GM10248 (cell line): ENCODE measurements around the gene SGCA.

ENCODE experiments used
- CTCF ChIA-PET: fragments of 300-600 bp; sonication (Branson Sonifier 250); formaldehyde crosslinking; extraction: SDS; loops from one replicate; lab custom pipeline; 2021; ENCODE audit warnings: antibody characterized with exemption; lab: Yijun Ruan, JAX
- POLR2A ChIA-PET: fragments of 350-650 bp; sonication (Branson Sonifier 250); formaldehyde crosslinking; extraction: SDS; loops from one replicate; lab custom pipeline; 2020; ENCODE audit warnings: antibody characterized with exemption; lab: Yijun Ruan, JAX
- DNase-seq: peaks from one replicate; pipeline ENCODE4 v3.0.0; 2012; ENCODE audit errors: extremely low spot score
- CTCF ChIP-seq: IDR thresholded peaks from 2 replicates; pipeline ENCODE4 v1.5.1; 2012; ENCODE audit warnings: mild to moderate bottlenecking, low read depth; ENCODE audit errors: extremely low read depth, missing control alignments, control extremely low read depth

SGCA gene

GRCh38 chr17:50157891-50158290 is 7.9 kb upstream of the SGCA start:
- ChIA-PET POLR2A (no interaction called here), CTCF (interaction anchor here (1.1 to 6.7 kb wide), 5 partner anchors 10 to 21 kb away, joined by 3 to 60 read pairs (median 4); no protein-coding TSS in a partner anchor)
- TF ChIP-seq CTCF = no peak
- no peak for DNase-seq

- DNase-seq = peak; percentile 99
- CTCF ChIA-PET = interaction anchor here (0.6 to 2.8 kb wide), 29 partner anchors 10 to 793 kb away, joined by 3 to 96 read pairs (median 3); partner anchors contain the start of genes COL1A1, PDK2 and PPP1R9B
- POLR2A ChIA-PET = interaction anchor here (2.0 kb wide), 1 partner anchor 10 kb away, joined by 4 read pairs; no protein-coding TSS in a partner anchor
Observed at GRCh38 chr17:50161023-50161910, 4.5 kb upstream of the SGCA start.

GRCh38 chr17:50161911-50162288 is 3.9 kb upstream of the SGCA start:
- TF ChIP-seq CTCF = no peak
- POLR2A ChIA-PET = interaction anchor here (2.0 kb wide), 1 partner anchor 10 kb away, joined by 4 read pairs; no protein-coding TSS in a partner anchor
- CTCF ChIA-PET = interaction anchor here (0.7 to 2.8 kb wide), 27 partner anchors 9 to 793 kb away, joined by 3 to 96 read pairs (median 3); partner anchors contain the start of genes COL1A1, PDK2 and PPP1R9B
- no peak for DNase-seq

More at GRCh38 chr17:50161023-50161910, 4.5 kb upstream of the SGCA start:
- TF ChIP-seq CTCF = peak; percentile 93

GRCh38 chr17:50162466-50163254 is 3.1 kb upstream of the SGCA start:
- DNase-seq = no peak
- ChIA-PET CTCF (interaction anchor here (0.7 to 3.7 kb wide), 28 partner anchors 8 to 794 kb away, joined by 3 to 96 read pairs (median 5); partner anchors contain the start of genes COL1A1, PDK2 and PPP1R9B), POLR2A (interaction anchor here (2.0 kb wide), 1 partner anchor 11 kb away, joined by 4 read pairs; no protein-coding TSS in a partner anchor)
- no peak for TF ChIP-seq CTCF

- POLR2A ChIA-PET = no interaction called here
Observed at GRCh38 chr17:50163843-50164696, 1.7 kb upstream of the SGCA start.

More at GRCh38 chr17:50163843-50164696, 1.7 kb upstream of the SGCA start:
- CTCF ChIA-PET = interaction anchor here (0.9 to 6.4 kb wide), 11 partner anchors 9 to 70 kb away, joined by 3 to 90 read pairs (median 5); partner anchors contain the start of genes COL1A1 and PDK2
- peak; percentile 59 for DNase-seq
- TF ChIP-seq CTCF = no peak
